Measurements from ENCODE around the gene SDR42E2.
"Not testable (repeated sequence)": the region's sequence is repeated elsewhere in the genome, so short reads cannot be mapped to it uniquely, and the experiment has no call there.

The SDR42E2 gene

GRCh38 chr16:22161999-22162655 is at the start of gene SDR42E2:
TSS of gene SDR42E2 (plus strand) at chr16:22162506. CDS start at chr16:22165583, 3,077 bp downstream.
- Mint-ChIP-seq H3K27ac (peak within 1 kb of the TSS in 1 of 2 donors; percentile 16), H3K4me1 (peaks cover 5% of the 10 kb centered on the region), H3K4me3 (peak within 1 kb of the TSS; percentile 14 to 59), H3K27me3 (peaks cover 19% of the 10 kb centered on the region), H3K9me3 (peaks cover 0 to 6% of the 10 kb centered on the region in 2 donors)
- peak in 1 of 2 donors; percentile 14 for DNase-seq
- peak; percentile 57 for ATAC-seq

- Mint-ChIP-seq H3K27ac (peak overlapping the region in 1 of 2 donors; percentile 65), H3K27me3 (peaks cover 6% of the 10 kb centered on the region), H3K4me1 (no peaks in the 10 kb centered on the region), H3K9me3 (no peaks in the 10 kb centered on the region), H3K4me3 (no peak overlapping the region)
- no peak for DNase-seq
- no peak for ATAC-seq
These were observed 46.1 kb upstream of the SDR42E2 start for GRCh38 chr16:22116095-22116700.

GRCh38 chr16:22117609-22118008 is 44.7 kb upstream of the SDR42E2 start:
- Mint-ChIP-seq H3K27ac (no peak overlapping the region), H3K4me1 (no peaks in the 10 kb centered on the region), H3K4me3 (no peak overlapping the region), H3K9me3 (no peaks in the 10 kb centered on the region), H3K27me3 (peaks cover 6% of the 10 kb centered on the region)
- no peak for DNase-seq
- no peak for ATAC-seq

GRCh38 chr16:22120440-22120839 is 41.9 kb upstream of the SDR42E2 start:
- DNase-seq = no peak
- no peaks in the 10 kb centered on the region for H3K4me1 Mint-ChIP-seq
- peaks cover 6% of the 10 kb centered on the region for H3K27me3 Mint-ChIP-seq
- H3K27ac Mint-ChIP-seq = peak overlapping the region in 1 of 2 donors; percentile 3
- H3K4me3 Mint-ChIP-seq = no peak overlapping the region
- H3K9me3 Mint-ChIP-seq = no peaks in the 10 kb centered on the region
- no peak for ATAC-seq

GRCh38 chr16:22122239-22122638 is 40.1 kb upstream of the SDR42E2 start:
- peaks cover 6% of the 10 kb centered on the region for H3K27me3 Mint-ChIP-seq
- DNase-seq (no peak), ATAC-seq (no peak)
- H3K27ac Mint-ChIP-seq = no peak overlapping the region
- H3K9me3 Mint-ChIP-seq = no peaks in the 10 kb centered on the region
- no peak overlapping the region for H3K4me3 Mint-ChIP-seq
- no peaks in the 10 kb centered on the region for H3K4me1 Mint-ChIP-seq

- Mint-ChIP-seq H3K27ac (no peak overlapping the region), H3K4me1 (no peaks in the 10 kb centered on the region), H3K4me3 (no peak overlapping the region), H3K9me3 (peaks cover 0 to 5% of the 10 kb centered on the region in 2 donors), H3K27me3 (peaks cover 6% of the 10 kb centered on the region)
- ATAC-seq (no peak), DNase-seq (no peak)
These were observed 39.2 kb upstream of the SDR42E2 start for GRCh38 chr16:22123146-22123545.

- ATAC-seq = no peak
- H3K9me3 Mint-ChIP-seq = peaks cover 0 to 9% of the 10 kb centered on the region in 2 donors
- DNase-seq = no peak
- H3K27me3 Mint-ChIP-seq = peaks cover 6% of the 10 kb centered on the region
- no peak overlapping the region for H3K4me3 Mint-ChIP-seq
- H3K4me1 Mint-ChIP-seq = no peaks in the 10 kb centered on the region
- peak overlapping the region in 1 of 2 donors; percentile 37 for H3K27ac Mint-ChIP-seq
These were observed 38.4 kb upstream of the SDR42E2 start for GRCh38 chr16:22123759-22124490.

- H3K4me1 Mint-ChIP-seq = no peaks in the 10 kb centered on the region
- H3K9me3 Mint-ChIP-seq = peaks cover 0 to 9% of the 10 kb centered on the region in 2 donors
- DNase-seq (no peak), ATAC-seq (no peak)
- H3K27ac Mint-ChIP-seq = no peak overlapping the region
- H3K27me3 Mint-ChIP-seq = peaks cover 6% of the 10 kb centered on the region
- no peak overlapping the region for H3K4me3 Mint-ChIP-seq
These were observed 37.6 kb upstream of the SDR42E2 start for GRCh38 chr16:22124583-22125284.

GRCh38 chr16:22126037-22126558 is 36.2 kb upstream of the SDR42E2 start:
- DNase-seq (no peak), ATAC-seq (no peak)
- Mint-ChIP-seq H3K4me1 (no peaks in the 10 kb centered on the region), H3K27me3 (no peaks in the 10 kb centered on the region), H3K4me3 (no peak overlapping the region), H3K27ac (no peak overlapping the region), H3K9me3 (peaks cover 0 to 9% of the 10 kb centered on the region in 2 donors)

- H3K4me1 Mint-ChIP-seq, DNase-seq, ATAC-seq, H3K9me3 Mint-ChIP-seq, H3K27me3 Mint-ChIP-seq, H3K27ac Mint-ChIP-seq, H3K4me3 Mint-ChIP-seq: not testable (repeated sequence)
These were observed 33.8 kb upstream of the SDR42E2 start for GRCh38 chr16:22128537-22128936.

- no peaks in the 10 kb centered on the region for H3K27me3 Mint-ChIP-seq
- H3K27ac Mint-ChIP-seq = no peak overlapping the region
- H3K9me3 Mint-ChIP-seq = peaks cover 0 to 9% of the 10 kb centered on the region in 2 donors
These were observed 31.8 kb upstream of the SDR42E2 start for GRCh38 chr16:22130528-22130927.

GRCh38 chr16:22132801-22133200 is 29.5 kb upstream of the SDR42E2 start:
- peaks cover 8% of the 10 kb centered on the region for H3K27me3 Mint-ChIP-seq
- DNase-seq (no peak), ATAC-seq (no peak)
- H3K4me3 Mint-ChIP-seq = no peak overlapping the region
- H3K4me1 Mint-ChIP-seq = no peaks in the 10 kb centered on the region
- peaks cover 0 to 8% of the 10 kb centered on the region in 2 donors for H3K9me3 Mint-ChIP-seq
- no peak overlapping the region for H3K27ac Mint-ChIP-seq

More at GRCh38 chr16:22130528-22130927, 31.8 kb upstream of the SDR42E2 start:
- DNase-seq (no peak), ATAC-seq (no peak)
- Mint-ChIP-seq H3K4me3 (no peak overlapping the region), H3K4me1 (no peaks in the 10 kb centered on the region)

GRCh38 chr16:22138482-22138881 is 23.8 kb upstream of the SDR42E2 start:
- H3K4me3 Mint-ChIP-seq = no peak overlapping the region
- H3K4me1 Mint-ChIP-seq = no peaks in the 10 kb centered on the region
- peaks cover 18% of the 10 kb centered on the region for H3K27me3 Mint-ChIP-seq
- no peak overlapping the region for H3K27ac Mint-ChIP-seq
- ATAC-seq (no peak), DNase-seq (no peak)
- no peaks in the 10 kb centered on the region for H3K9me3 Mint-ChIP-seq

- Mint-ChIP-seq H3K4me3 (no peak overlapping the region), H3K27ac (no peak overlapping the region), H3K9me3 (no peaks in the 10 kb centered on the region), H3K27me3 (peaks cover 18% of the 10 kb centered on the region), H3K4me1 (no peaks in the 10 kb centered on the region)
- no peak for DNase-seq
- ATAC-seq = no peak
These were observed 23.3 kb upstream of the SDR42E2 start for GRCh38 chr16:22139008-22139407.

GRCh38 chr16:22139732-22140131 is 22.6 kb upstream of the SDR42E2 start:
- Mint-ChIP-seq H3K27me3 (peaks cover 18% of the 10 kb centered on the region), H3K9me3 (no peaks in the 10 kb centered on the region), H3K27ac (no peak overlapping the region), H3K4me1 (no peaks in the 10 kb centered on the region), H3K4me3 (no peak overlapping the region)
- DNase-seq (no peak), ATAC-seq (no peak)
